ENCODE data around the gene AREG.
A peak's percentile ranks its signal among the peaks of the same experiment; 100 is the strongest.

AREG gene

GRCh38 chr4:74451214-74451661 is 6.3 kb downstream of the AREG start:
- DNase-seq (ENCODE audit: low read depth), result peak; percentile 63
- TF ChIP-seq MAX (IDR thresholded peaks at IDR 0.05; ENCODE audit: low read depth, low read length) (no peak), MYC (IDR thresholded peaks at IDR 0.05; ENCODE audit: low read depth, low read length) (no peak), CTCF (IDR thresholded peaks at IDR 0.05; ENCODE audit: low read depth, low read length) (no peak), POLR2A (IDR thresholded peaks at IDR 0.05; ENCODE audit: extremely low read depth, insufficient read length) (no peak)
- no peak overlapping the region for H3K4me3 ChIP-seq (ENCODE audit: low read depth, low read length)

- DNase-seq (ENCODE audit: low read depth), result no peak
- H3K4me3 ChIP-seq (ENCODE audit: low read depth, low read length), result no peak overlapping the region
Observed at GRCh38 chr4:74453037-74453635, 8.2 kb downstream of the AREG start.

GRCh38 chr4:74453829-74454742 is 9.2 kb downstream of the AREG start:
- DNase-seq (ENCODE audit: low read depth), result no peak
- TF ChIP-seq MYC (IDR thresholded peaks at IDR 0.05; ENCODE audit: low read depth, low read length) (no peak), CTCF (IDR thresholded peaks at IDR 0.05; ENCODE audit: low read depth, low read length) (no peak), MAX (IDR thresholded peaks at IDR 0.05; ENCODE audit: low read depth, low read length) (no peak), POLR2A (IDR thresholded peaks at IDR 0.05; ENCODE audit: extremely low read depth, insufficient read length) (no peak)

More at GRCh38 chr4:74453037-74453635, 8.2 kb downstream of the AREG start:
- TF ChIP-seq CTCF (IDR thresholded peaks at IDR 0.05; ENCODE audit: low read depth, low read length), result no peak
- TF ChIP-seq POLR2A (IDR thresholded peaks at IDR 0.05; ENCODE audit: extremely low read depth, insufficient read length), result no peak
- no peak for TF ChIP-seq MYC (IDR thresholded peaks at IDR 0.05; ENCODE audit: low read depth, low read length)
- no peak for TF ChIP-seq MAX (IDR thresholded peaks at IDR 0.05; ENCODE audit: low read depth, low read length)

GRCh38 chr4:74455361-74456055 is 10.6 kb downstream of the AREG start:
- DNase-seq (ENCODE audit: low read depth), result no peak
- TF ChIP-seq MYC (IDR thresholded peaks at IDR 0.05; ENCODE audit: low read depth, low read length) (no peak), MAX (IDR thresholded peaks at IDR 0.05; ENCODE audit: low read depth, low read length) (no peak), CTCF (IDR thresholded peaks at IDR 0.05; ENCODE audit: low read depth, low read length) (no peak), POLR2A (IDR thresholded peaks at IDR 0.05; ENCODE audit: extremely low read depth, insufficient read length) (no peak)
- H3K4me3 ChIP-seq (ENCODE audit: low read depth, low read length), result no peak overlapping the region

More at GRCh38 chr4:74453829-74454742, 9.2 kb downstream of the AREG start:
- no peak overlapping the region for H3K4me3 ChIP-seq (ENCODE audit: low read depth, low read length)

- no peak overlapping the region for H3K4me3 ChIP-seq (ENCODE audit: low read depth, low read length)
- no peak for DNase-seq (ENCODE audit: low read depth)
- TF ChIP-seq CTCF (IDR thresholded peaks at IDR 0.05; ENCODE audit: low read depth, low read length) (no peak), MYC (IDR thresholded peaks at IDR 0.05; ENCODE audit: low read depth, low read length) (no peak), POLR2A (IDR thresholded peaks at IDR 0.05; ENCODE audit: extremely low read depth, insufficient read length) (no peak), MAX (IDR thresholded peaks at IDR 0.05; ENCODE audit: low read depth, low read length) (no peak)
Observed at GRCh38 chr4:74456056-74456744, 11.3 kb downstream of the AREG start.

All from NB4 (cell line).